ENCODE results near the gene LRRC59. TPM values are rescaled to one million over a fixed set of nuclear protein-coding genes. Genes with fewer than 3 reads are reported as not detected.

The LRRC59 gene
- total and polyA plus RNA-seq, 2 of the 4 experiments (the other 2 are of a cell fraction), result 139 to 233 TPM

- peak within 1 kb of the TSS; percentile 96; the same call in 1 of the 3 replicates for H2BK15ac ChIP-seq (ENCODE audit: low read depth, low read length)
- peak within 1 kb of the TSS; percentile 88 for H3K9ac ChIP-seq (ENCODE audit: low read depth, low read length)
- H2AFZ ChIP-seq (replicated peaks; ENCODE audit: low read length, poor library complexity), result peak within 1 kb of the TSS; percentile 98
- no peaks in the 10 kb centered on the region for H3K27me3 ChIP-seq (ENCODE audit: control insufficient read depth, insufficient read depth, low read length)
- 2% methylated on average over 9 of the region's 42 CpGs; no CpG with 5 or more reads in 1 of the 2 experiments for WGBS, 2 experiments (ENCODE audit: extremely low coverage in 2 of 2, insufficient read length in 1 of 2)
- peak within 1 kb of the TSS; percentile 67 for H3K4me3 ChIP-seq (ENCODE audit: insufficient read depth, low read depth, low read length)
- peak within 1 kb of the TSS; percentile 98 for H3K14ac ChIP-seq (replicated peaks; ENCODE audit: low read depth, low read length)
- peak within 1 kb of the TSS; percentile 84; the same call in 1 of the 2 replicates for H2BK20ac ChIP-seq (ENCODE audit: low read depth, low read length)
- peaks cover 17% of the 10 kb centered on the region for H3K36me3 ChIP-seq (ENCODE audit: control insufficient read depth, insufficient read depth, low read length)
- dilution Hi-C loops (cut with HindIII; ENCODE audit: low sequenced_read_pairs, unreplicated experiment) (no loop called here), intact Hi-C loops (cut with micrococcal nuclease) (no loop called here), in situ Hi-C loops (cut with MboI; ENCODE audit: low sequenced_read_pairs) (no loop called here)
- peak within 1 kb of the TSS; percentile 100 for H4K91ac ChIP-seq (ENCODE audit: insufficient read depth, low read depth, low read length)
- H3K79me1 ChIP-seq (ENCODE audit: low read depth in 1 of 2, low read length in 2 of 2), result peaks cover 33 to 45% of the 10 kb centered on the region in 2 experiments
- peak within 1 kb of the TSS; percentile 98 for H3K56ac ChIP-seq (ENCODE audit: extremely low read depth, insufficient read depth, low read length)
- H2BK120ac ChIP-seq (ENCODE audit: low read depth, low read length), result peak within 1 kb of the TSS; percentile 96
- no peaks in the 10 kb centered on the region for H3K4me1 ChIP-seq (ENCODE audit: control insufficient read depth, insufficient read depth, low read length)
- H4K20me1 ChIP-seq (ENCODE audit: insufficient read depth, low read length), result no peaks in the 10 kb centered on the region
- DNase-seq (peak; percentile 84), ATAC-seq (ENCODE audit: low read depth) (peak; percentile 93)
- peak within 1 kb of the TSS; percentile 88 for H3K4me2 ChIP-seq (ENCODE audit: low read depth, low read length)
- POLR2A ChIA-PET (ENCODE audit: unreplicated experiment), result no interaction called here
- peak within 1 kb of the TSS; percentile 95 for H3K27ac ChIP-seq (ENCODE audit: insufficient read depth, low read length)
- peak within 1 kb of the TSS; percentile 99 for H3K4ac ChIP-seq (ENCODE audit: low read depth, low read length)
- CTCF ChIA-PET, result interaction anchor here (0.6 kb wide), 1 partner anchor 78 kb away, joined by 3 read pairs; no protein-coding TSS in a partner anchor
- H4K8ac ChIP-seq (ENCODE audit: low read depth in 2 of 2, low read length in 2 of 2), result peak within 1 kb of the TSS; percentile 74 to 100
- H3K9me3 ChIP-seq (ENCODE audit: control insufficient read depth, insufficient read depth, low read length), result no peaks in the 10 kb centered on the region
- H4K5ac ChIP-seq (ENCODE audit: low read depth, low read length), result peak within 1 kb of the TSS; percentile 99
- peak within 1 kb of the TSS; percentile 96 for H2BK5ac ChIP-seq (ENCODE audit: low read depth, low read length, poor library complexity, severe bottlenecking)
- peak within 1 kb of the TSS; percentile 94 for H3K18ac ChIP-seq (ENCODE audit: low read depth, low read length)
- H3K9me1 ChIP-seq (ENCODE audit: insufficient read depth, low read length), result peaks cover 7% of the 10 kb centered on the region; the same call in 1 of the 2 replicates
- H3K23ac ChIP-seq (ENCODE audit: low read depth, low read length), result peak within 1 kb of the TSS; percentile 96
- BruUV-seq (replicated peaks), result no TSS peak
- H2AK9ac ChIP-seq (replicated peaks; ENCODE audit: low read depth, low read length, poor library complexity), result peak within 1 kb of the TSS; percentile 98
- H2AK5ac ChIP-seq (ENCODE audit: low read depth, low read length), result peak within 1 kb of the TSS; percentile 91
- TF ChIP-seq NFE2L2 (IDR thresholded peaks at IDR 0.05; ENCODE audit: low read depth, low read length) (no peak), CHD1 (IDR thresholded peaks at IDR 0.05; ENCODE audit: low read depth, low read length) (no peak), RAD21 (IDR thresholded peaks at IDR 0.05; ENCODE audit: low read length) (no peak), FOS (IDR thresholded peaks at IDR 0.05; ENCODE audit: low read depth, low read length) (no peak), CEBPB (IDR thresholded peaks at IDR 0.05; ENCODE audit: low read depth, low read length) (no peak), ELK1 (IDR thresholded peaks at IDR 0.05; ENCODE audit: borderline replicate concordance, low read depth, low read length) (peak; percentile 77; the same call in 1 of the 2 replicates), RFX5 (IDR thresholded peaks at IDR 0.05; ENCODE audit: low read depth, low read length) (no peak), BHLHE40 (IDR thresholded peaks at IDR 0.05; ENCODE audit: low read depth, low read length) (peak; percentile 80), MXI1 (IDR thresholded peaks at IDR 0.05; ENCODE audit: borderline replicate concordance, low read depth, low read length) (peak; percentile 95), USF2 (IDR thresholded peaks at IDR 0.05; ENCODE audit: low read depth, low read length) (peak; percentile 96), MAFK (IDR thresholded peaks at IDR 0.05; ENCODE audit: low read depth, low read length) (peak; percentile 27; the same call in 1 of the 2 replicates), RCOR1 (IDR thresholded peaks at IDR 0.05; ENCODE audit: insufficient replicate concordance, low read length) (no peak)
- TF ChIP-seq, protein P1, sequence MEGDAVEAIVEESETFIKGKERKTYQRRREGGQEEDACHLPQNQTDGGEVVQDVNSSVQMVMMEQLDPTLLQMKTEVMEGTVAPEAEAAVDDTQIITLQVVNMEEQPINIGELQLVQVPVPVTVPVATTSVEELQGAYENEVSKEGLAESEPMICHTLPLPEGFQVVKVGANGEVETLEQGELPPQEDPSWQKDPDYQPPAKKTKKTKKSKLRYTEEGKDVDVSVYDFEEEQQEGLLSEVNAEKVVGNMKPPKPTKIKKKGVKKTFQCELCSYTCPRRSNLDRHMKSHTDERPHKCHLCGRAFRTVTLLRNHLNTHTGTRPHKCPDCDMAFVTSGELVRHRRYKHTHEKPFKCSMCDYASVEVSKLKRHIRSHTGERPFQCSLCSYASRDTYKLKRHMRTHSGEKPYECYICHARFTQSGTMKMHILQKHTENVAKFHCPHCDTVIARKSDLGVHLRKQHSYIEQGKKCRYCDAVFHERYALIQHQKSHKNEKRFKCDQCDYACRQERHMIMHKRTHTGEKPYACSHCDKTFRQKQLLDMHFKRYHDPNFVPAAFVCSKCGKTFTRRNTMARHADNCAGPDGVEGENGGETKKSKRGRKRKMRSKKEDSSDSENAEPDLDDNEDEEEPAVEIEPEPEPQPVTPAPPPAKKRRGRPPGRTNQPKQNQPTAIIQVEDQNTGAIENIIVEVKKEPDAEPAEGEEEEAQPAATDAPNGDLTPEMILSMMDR (conservative IDR thresholded peaks at IDR 0.05; ENCODE audit: low read depth, low read length), result no peak
These were observed 24.4 kb downstream of the LRRC59 start, which contains the start of the genes EME1 and MRPL27 for GRCh38 chr17:50372758-50373556. TSS of gene EME1 (plus strand) at chr17:50373229. CDS start at chr17:50375209, 1,980 bp downstream. TSS of gene MRPL27 (minus strand) at chr17:50373184. CDS start at chr17:50373170, 14 bp downstream.
